Colonic mucosa (tissue), 4 donors: ENCODE measurements around the gene SAP30BP. TPM values are rescaled to one million over a fixed set of nuclear protein-coding genes. Genes with fewer than 3 reads are reported as not detected.
A peak's percentile ranks its signal among the peaks of the same experiment; 100 is the strongest.

Source experiments
- DNase-seq: peaks from one replicate; pipeline ENCODE4 v3.0.0-alpha.2; 2020
- H3K27ac ChIP-seq: fragments of 200-600 bp; one replicate; pipeline ENCODE4 v1.8.0; 2021
- H3K27me3 ChIP-seq: fragments of 200-600 bp; one replicate; pipeline ENCODE4 v1.8.0; 2021
- H3K36me3 ChIP-seq: fragments of 200-600 bp; one replicate; pipeline ENCODE4 v1.8.0; 2021
- H3K4me1 ChIP-seq: fragments of 200-600 bp; one replicate; pipeline ENCODE4 v1.8.0; 2021; ENCODE audit warnings: mild to moderate bottlenecking
- H3K4me3 ChIP-seq: fragments of 200-600 bp; one replicate; pipeline ENCODE4 v1.8.0; 2021
- H3K9ac ChIP-seq, 2 donors: one replicate each; pipeline ENCODE4 v1.7.0; 2013; ENCODE audit warnings: control low read depth in 2 of 2, low read depth in 2 of 2, low read length in 2 of 2
- H3K9me3 ChIP-seq: fragments of 200-600 bp; one replicate; pipeline ENCODE4 v1.8.0; 2021
- CTCF ChIP-seq: fragments of 200-600 bp; IDR thresholded peaks from one replicate; pipeline ENCODE4 v1.8.0; 2022; ENCODE audit warnings: antibody characterized with exemption, mild to moderate bottlenecking
- intact Hi-C: fragments of 100-400 bp; cut with DNase I; formaldehyde crosslinking; loops from one replicate; pipeline ENCODE4 v1.14.1; 2022
- total RNA-seq, 2 donors: library from RNA; stranded (reverse); fragmentation: NEBNext Ultra II Directional in 1 of 2; extraction: Animal tissue kit (Norgen Biotek cat#: 25700) in 1 of 2; gene quantifications; one replicate each; pipeline ENCODE4 v1.2.1, GENCODE V29; 2021
- donor health status: healthy.
- donor health status: DM: no; HTN: no; CAD: no.
- donor health status: DM: no; HTN: no; CAD: no.

Gene SAP30BP
- total RNA-seq, 2 donors from 2014 or later = 68.0 to 68.1 TPM

GRCh38 chr17:75755205-75755901 is 88.2 kb downstream of the SAP30BP start:
- H3K27me3 ChIP-seq = no peaks in the 10 kb centered on the region
- no peak for TF ChIP-seq CTCF
- no peak overlapping the region for H3K27ac ChIP-seq
- H3K9ac ChIP-seq = no peak overlapping the region
- no peak overlapping the region for H3K4me3 ChIP-seq
- H3K9me3 ChIP-seq = no peaks in the 10 kb centered on the region
- DNase-seq = no peak
- H3K4me1 ChIP-seq = no peaks in the 10 kb centered on the region
- H3K36me3 ChIP-seq = peaks cover 35% of the 10 kb centered on the region
- intact Hi-C loops = no loop called here

- Histone ChIP-seq H3K9me3 (no peaks in the 10 kb centered on the region), H3K4me3 (no peak overlapping the region), H3K36me3 (peaks cover 35% of the 10 kb centered on the region), H3K9ac (no peak overlapping the region), H3K27me3 (no peaks in the 10 kb centered on the region), H3K4me1 (no peaks in the 10 kb centered on the region), H3K27ac (no peak overlapping the region)
- intact Hi-C loops = no loop called here
- no peak for TF ChIP-seq CTCF
- DNase-seq = no peak
Observed at GRCh38 chr17:75755990-75756389, 88.9 kb downstream of the SAP30BP start.

DNA sequence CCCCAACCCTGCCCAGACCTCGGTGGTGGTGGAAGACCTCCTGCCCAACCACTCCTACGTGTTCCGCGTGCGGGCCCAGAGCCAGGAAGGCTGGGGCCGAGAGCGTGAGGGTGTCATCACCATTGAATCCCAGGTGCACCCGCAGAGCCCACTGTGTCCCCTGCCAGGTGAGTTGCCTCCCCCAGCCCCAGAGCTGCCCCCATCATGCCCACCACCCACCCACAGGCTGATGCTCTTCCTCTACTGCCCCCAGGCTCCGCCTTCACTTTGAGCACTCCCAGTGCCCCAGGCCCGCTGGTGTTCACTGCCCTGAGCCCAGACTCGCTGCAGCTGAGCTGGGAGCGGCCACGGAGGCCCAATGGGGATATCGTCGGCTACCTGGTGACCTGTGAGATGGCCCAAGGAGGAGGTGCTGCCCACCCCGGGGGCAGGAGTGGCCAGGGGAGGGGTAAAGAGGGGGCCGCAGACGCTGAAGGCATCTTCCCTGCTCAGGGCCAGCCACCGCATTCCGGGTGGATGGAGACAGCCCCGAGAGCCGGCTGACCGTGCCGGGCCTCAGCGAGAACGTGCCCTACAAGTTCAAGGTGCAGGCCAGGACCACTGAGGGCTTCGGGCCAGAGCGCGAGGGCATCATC is 89.4 kb downstream of the SAP30BP start:
- no peak for TF ChIP-seq CTCF
- DNase-seq = no peak
- Histone ChIP-seq H3K27ac (no peak overlapping the region), H3K27me3 (no peaks in the 10 kb centered on the region), H3K4me3 (no peak overlapping the region), H3K4me1 (no peaks in the 10 kb centered on the region), H3K9ac (no peak overlapping the region), H3K36me3 (peaks cover 35% of the 10 kb centered on the region), H3K9me3 (no peaks in the 10 kb centered on the region)
- intact Hi-C loops = no loop called here

GRCh38 chr17:75757086-75757681 is 90.0 kb downstream of the SAP30BP start:
- Histone ChIP-seq H3K27ac (no peak overlapping the region), H3K4me3 (no peak overlapping the region), H3K9ac (no peak overlapping the region), H3K4me1 (no peaks in the 10 kb centered on the region), H3K9me3 (no peaks in the 10 kb centered on the region), H3K36me3 (peaks cover 30% of the 10 kb centered on the region), H3K27me3 (no peaks in the 10 kb centered on the region)
- peak; percentile 19 for DNase-seq
- intact Hi-C loops = no loop called here
- no peak for TF ChIP-seq CTCF

Other genes with a start within 250 kb of the SAP30BP start
- gene TMEM94, start 210.7 kb upstream of the SAP30BP start, total RNA-seq = 10 to 100 TPM; 88.3 to 95.7 TPM
- gene CASKIN2, start 151.8 kb upstream of the SAP30BP start, total RNA-seq = 10 to 100 TPM; 26.5 to 28.6 TPM
- 10 to 100 TPM; 29.7 to 50.7 TPM for gene TSEN54, start 150.8 kb upstream of the SAP30BP start, total RNA-seq
- 100 to 1,000 TPM; 401 to 497 TPM for gene LLGL2, start 141.6 kb upstream of the SAP30BP start, total RNA-seq
- gene MYO15B, start 79.5 kb upstream of the SAP30BP start, total RNA-seq = 100 to 1,000 TPM; 210 to 462 TPM
- 10 to 100 TPM in 1 of 2 donors, 1 to 10 TPM in 1; 5.1 to 39.9 TPM for gene SMIM5, start 33.9 kb upstream of the SAP30BP start, total RNA-seq
- 10 to 100 TPM; 18.7 to 43.1 TPM for gene RECQL5, start 184 bp upstream of the SAP30BP start, total RNA-seq
- gene ITGB4, start 54.1 kb downstream of the SAP30BP start, total RNA-seq = 100 to 1,000 TPM; 267 to 272 TPM
- 10 to 100 TPM; 21.3 to 23.6 TPM for gene GALK1, start 97.9 kb downstream of the SAP30BP start, total RNA-seq
- 10 to 100 TPM; 18.4 to 26.0 TPM for gene UNK, start 117.5 kb downstream of the SAP30BP start, total RNA-seq
- gene UNC13D, start 177.1 kb downstream of the SAP30BP start, total RNA-seq = 10 to 100 TPM; 25.9 to 35.0 TPM
- 100 to 1,000 TPM in 1 of 2 donors, 10 to 100 TPM in 1; 69.8 to 102 TPM for gene WBP2, start 188.0 kb downstream of the SAP30BP start, total RNA-seq
- 10 to 100 TPM; 33.7 to 71.5 TPM for gene TRIM47, start 211.2 kb downstream of the SAP30BP start, total RNA-seq
- gene TRIM65, start 229.6 kb downstream of the SAP30BP start, total RNA-seq = 10 to 100 TPM; 14.5 to 26.0 TPM
- gene MRPL38, start 237.5 kb downstream of the SAP30BP start, total RNA-seq = 100 to 1,000 TPM in 1 of 2 donors, 10 to 100 TPM in 1; 88.6 to 190 TPM